ENCODE results near the gene TRIM26.

Gene TRIM26

DNA sequence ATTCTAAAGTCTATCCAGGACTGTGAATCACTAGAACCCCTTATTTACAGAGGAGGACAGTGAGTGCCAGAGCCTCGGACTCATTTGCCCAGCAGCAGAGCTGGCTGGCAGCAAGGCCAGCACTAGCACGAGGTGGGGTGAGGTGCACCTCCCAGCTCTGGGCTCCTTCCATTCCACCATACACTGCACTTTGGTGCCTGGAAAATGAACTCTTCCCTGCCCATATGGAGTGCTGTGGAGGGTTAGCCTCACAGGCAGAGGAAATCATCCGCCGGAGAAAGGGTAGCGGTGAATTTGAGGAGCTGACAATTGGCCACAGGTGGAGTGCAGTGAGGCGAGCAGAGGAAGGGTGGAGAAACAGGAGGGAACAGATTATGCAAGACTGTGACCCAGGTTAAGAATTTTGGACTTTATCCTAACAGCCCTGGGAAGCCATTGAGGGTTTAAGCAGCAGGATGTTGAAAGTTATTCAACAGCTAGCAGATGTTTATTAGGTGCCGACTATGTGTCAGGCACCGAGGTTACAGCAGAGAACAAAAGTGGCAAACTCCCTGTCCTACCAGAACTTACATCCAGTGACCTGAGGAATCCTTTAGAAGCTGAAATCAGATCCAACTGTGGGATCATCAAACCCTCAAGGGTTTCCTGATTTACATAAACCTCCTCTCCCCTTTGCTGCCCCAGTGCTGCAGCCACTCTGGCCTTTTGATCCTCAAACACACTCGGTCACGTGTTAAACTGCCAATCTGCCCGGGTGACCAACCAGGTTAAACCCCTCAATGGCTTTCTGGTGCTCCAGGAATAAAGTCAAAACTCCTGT, 6.2 kb downstream of the TRIM26 start:
- no peak for DNase-seq

- DNase-seq: no peak
These were observed 7.1 kb downstream of the TRIM26 start for GRCh38 chr6:30206152-30206551.

DNA sequence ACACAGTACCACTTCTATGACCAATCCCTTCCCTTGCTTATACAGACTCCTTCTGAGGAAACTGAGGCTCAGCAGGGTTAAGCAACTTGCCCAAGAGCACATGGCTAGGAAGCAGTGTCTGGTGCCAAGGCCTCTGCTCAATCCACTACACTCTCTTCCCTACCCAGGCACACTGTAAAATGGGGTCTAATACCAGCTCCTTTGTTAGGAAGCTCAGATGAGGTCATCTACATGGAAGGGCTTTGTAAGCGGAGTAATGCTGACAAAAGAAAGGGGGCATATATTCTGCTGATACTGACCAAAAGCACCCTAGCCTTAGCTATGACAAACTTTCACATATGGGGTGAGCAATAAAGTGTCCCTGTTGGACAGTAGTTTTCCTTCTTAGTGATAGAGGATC, 9.1 kb downstream of the TRIM26 start:
- no peak for DNase-seq

DNA sequence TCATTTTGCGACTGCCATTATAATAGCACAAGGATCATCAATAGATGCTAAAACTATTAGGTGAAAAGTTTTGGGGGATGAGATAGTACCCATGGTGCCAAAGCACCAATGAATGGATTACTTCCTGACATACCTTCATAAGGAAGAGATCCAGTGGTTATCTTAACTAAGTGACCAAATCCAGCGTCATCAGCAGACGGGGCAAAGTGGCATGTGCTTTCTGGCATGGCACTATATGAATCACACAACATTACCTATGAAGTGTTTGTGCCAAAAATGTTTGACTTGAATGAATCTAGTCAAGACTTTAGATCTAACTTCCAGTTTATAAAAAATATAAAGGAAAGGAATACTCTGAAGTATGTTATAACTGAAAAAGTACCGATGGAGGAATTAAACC, 10.8 kb downstream of the TRIM26 start:
- no peak for DNase-seq

GRCh38 chr6:30200551-30201281, 12.5 kb downstream of the TRIM26 start:
- peak; percentile 95 for DNase-seq

GRCh38 chr6:30198166-30199084, 14.8 kb downstream of the TRIM26 start:
- DNase-seq: no peak

- DNase-seq: no peak
These were observed 16.8 kb downstream of the TRIM26 start for GRCh38 chr6:30196376-30196775.

DNA sequence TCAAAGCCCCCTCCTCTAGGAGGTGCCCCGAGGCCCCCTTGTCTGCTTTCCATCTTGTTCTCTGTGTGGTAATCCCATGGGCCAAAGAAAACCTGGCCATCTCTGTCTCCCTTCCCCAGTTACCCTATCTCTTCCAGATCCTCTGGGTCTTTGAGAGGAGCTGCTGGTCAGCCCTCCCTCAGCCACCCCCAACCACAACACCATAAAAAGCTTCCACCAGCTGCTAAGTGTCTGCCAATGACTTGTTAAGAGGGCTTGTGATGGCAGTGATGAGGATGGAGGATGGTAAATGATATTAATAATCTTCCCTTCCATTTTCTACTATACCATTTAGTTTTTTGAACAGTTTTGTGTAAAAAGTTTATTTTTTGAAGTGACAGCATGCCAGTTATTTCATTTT, 17.3 kb downstream of the TRIM26 start:
- no peak for DNase-seq

DNA sequence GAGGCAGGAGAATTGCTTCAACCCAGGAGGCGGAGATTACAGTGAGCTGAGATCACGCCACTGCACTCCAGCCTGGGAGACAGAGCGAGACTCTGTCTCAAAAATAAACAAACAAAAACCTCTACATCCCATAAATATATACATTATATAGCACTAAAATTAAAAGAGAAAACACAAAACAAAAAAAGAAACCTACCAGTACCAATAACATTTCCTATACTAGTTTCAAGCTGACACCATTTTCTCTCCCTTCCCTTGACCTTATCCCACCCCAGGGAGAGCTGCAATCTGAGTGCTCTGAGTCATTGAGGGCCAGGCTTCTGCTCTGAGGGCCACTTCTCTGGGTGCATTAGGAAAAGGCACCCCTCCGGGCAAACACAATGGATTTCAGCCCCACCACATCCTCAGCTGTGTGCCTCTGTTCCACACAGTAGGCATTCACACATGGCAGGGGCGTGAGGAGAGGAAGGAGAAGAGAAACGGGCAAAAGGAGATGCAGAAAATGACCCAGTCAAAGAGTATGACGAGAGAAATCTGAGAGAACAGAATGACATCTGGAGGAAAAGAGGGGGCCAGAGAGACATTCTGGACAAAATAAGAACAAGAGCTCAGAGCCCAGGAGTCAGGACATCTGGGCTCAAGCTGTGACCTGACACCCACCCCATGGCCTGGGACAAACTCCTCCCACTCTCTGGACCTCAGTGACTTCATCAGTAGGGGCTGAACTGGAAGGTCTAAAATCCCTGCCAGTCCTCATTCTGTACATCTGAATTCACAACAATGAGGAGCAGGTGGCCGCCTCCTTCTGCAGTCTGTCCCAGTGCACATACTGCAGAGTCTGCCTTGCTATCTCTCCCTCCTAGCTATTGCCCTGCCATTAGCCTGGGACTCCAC, 18.2 kb downstream of the TRIM26 start:
- no peak for DNase-seq

DNA sequence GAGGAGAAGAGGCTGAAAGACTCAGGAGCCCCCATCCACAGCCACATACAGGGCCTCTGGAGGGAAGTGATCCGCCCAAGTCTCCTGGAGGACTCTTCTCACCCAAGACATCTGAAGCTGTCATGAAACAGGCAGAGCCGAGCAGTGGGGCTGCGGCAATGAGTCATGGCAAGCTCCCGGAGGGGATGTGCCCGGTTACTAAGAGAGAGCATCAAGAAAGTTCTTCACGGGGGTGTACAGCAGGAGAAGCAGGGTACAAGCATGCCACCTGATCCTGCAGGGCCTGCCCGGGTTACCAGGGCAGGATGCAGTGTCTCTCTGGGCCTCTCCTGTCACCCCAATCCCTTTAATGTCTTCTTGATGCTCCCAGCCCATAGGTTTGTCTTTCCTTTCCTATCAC, 21.1 kb downstream of the TRIM26 start:
- peak; percentile 26 for DNase-seq

DNA sequence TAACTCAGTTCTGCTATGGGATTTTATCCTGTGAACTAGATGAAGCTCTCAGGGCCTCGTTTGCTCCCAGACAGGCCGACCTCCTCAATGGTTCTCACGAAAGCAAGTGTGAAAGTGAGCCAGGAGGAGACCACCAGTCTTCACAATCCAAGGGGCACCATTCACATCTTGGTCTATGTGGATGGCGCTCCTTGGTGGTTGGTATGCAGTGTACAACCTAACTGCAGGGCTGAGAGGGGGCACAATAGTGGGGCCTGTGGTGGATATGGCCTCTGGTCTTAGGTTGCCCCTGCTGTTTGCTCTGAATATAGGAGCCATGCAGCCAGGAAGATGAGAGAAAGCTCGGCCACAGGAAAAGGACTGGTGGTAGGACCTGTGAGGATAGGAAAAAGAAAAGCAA, 24.7 kb downstream of the TRIM26 start:
- no peak for DNase-seq

GRCh38 chr6:30185846-30186484, 27.2 kb downstream of the TRIM26 start:
- no peak for DNase-seq

GRCh38 chr6:30184417-30185031, 28.7 kb downstream of the TRIM26 start:
- DNase-seq: no peak

DNA sequence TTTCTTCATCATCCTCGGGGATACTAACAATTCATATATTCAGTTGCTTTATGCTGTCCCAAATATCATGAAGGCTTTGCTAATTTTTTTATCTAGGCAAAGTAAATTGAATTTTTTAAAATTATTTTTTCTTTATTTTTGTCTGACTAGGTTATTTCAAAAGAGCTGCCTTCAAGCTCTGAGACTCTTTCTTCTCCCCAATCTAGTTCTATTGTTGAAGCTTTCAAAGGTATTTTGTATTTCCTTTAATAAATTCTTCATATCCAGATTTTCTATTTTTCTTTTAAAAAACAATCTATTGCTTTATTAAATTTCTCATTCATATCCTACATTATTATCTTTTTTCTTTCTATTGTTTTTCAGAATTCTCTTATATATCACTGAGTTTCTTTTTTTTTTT, 33.1 kb downstream of the TRIM26 start:
- DNase-seq: no peak

DNA sequence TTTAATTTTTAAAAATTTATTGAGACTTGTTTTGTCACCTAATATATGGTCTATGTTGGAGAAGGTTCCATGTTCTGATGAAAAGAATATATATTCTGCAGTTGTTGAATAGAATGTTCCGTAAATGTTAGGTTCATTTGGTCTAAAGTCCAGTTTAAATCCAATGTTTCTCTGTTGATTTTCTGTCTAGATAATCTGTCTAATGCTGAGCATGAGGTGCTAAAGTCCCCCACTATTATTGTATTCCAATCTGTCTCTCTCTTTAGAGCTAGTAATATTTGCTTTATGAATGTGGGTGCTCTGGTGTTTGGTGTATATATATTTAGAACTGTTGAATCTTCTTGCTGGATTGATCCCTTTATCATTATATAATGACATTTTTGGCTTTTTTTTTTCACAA, 34.4 kb downstream of the TRIM26 start:
- no peak for DNase-seq

DNA sequence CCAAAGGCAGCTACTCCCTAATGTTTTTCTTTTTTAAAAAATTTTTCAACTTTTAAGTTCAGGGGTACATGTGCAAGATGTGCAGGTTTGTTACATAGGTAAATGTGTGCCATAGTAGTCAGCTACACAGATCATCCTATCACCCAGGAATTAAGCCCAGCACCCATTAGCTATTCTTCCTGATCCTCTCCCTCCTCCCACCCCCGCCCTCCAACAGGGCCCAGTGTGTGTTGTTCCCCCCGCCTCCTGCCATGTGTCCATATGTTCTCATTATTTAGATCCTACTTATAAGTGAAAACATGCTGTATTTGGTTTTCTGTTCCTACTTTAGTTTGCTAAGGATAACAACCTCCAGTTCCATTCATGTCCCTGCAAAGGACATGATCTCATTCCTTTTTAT, 37.4 kb downstream of the TRIM26 start:
- DNase-seq: no peak

DNA sequence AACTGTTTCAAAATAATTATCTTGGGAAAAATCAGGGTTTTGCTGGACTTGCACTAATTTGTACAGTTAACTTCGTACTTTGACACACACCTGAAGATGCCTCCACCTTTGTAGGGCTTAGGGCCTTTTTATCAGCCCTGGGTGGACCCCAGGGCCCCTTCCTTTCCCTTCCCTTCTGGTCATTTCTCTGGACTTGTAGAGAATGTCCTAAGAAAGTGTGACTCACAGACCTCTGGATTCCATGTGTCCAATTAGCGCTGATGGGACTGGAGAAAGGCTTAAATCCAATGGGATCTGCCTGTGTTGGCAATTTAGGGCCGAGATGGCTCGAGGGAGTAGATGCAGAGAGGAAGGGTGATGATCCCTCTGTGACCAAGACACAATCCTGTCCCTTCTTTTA, 40.5 kb downstream of the TRIM26 start:
- no peak for DNase-seq

DNA sequence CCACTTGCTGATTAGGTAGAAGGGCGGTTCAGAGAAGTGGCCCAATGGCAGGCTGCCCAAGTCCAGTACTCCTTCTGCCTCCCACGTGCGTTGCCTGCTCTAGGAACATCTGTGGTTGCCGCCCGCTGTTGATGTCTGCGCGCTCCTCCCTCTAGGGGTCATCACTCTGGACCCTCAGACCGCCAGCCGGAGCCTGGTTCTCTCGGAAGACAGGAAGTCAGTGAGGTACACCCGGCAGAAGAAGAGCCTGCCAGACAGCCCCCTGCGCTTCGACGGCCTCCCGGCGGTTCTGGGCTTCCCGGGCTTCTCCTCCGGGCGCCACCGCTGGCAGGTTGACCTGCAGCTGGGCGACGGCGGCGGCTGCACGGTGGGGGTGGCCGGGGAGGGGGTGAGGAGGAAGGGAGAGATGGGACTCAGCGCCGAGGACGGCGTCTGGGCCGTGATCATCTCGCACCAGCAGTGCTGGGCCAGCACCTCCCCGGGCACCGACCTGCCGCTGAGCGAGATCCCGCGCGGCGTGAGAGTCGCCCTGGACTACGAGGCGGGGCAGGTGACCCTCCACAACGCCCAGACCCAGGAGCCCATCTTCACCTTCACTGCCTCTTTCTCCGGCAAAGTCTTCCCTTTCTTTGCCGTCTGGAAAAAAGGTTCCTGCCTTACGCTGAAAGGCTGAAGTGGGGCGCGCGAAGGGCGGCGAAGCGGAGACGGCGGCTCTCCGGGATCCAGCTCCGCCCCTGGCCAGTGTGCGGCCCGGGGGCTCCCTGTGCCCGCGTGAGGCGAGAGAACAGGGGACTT, 41.3 kb downstream of the TRIM26 start:
- no peak for DNase-seq

GRCh38 chr6:30169658-30170614, 43.3 kb downstream of the TRIM26 start:
- DNase-seq: peak; percentile 64

Data from MV-4-11 (cell line).